ENCODE data around the gene TTK.

GRCh38 chr6:80028589-80028988 is 24.1 kb downstream of the TTK start:
- TF ChIP-seq, protein P1, sequence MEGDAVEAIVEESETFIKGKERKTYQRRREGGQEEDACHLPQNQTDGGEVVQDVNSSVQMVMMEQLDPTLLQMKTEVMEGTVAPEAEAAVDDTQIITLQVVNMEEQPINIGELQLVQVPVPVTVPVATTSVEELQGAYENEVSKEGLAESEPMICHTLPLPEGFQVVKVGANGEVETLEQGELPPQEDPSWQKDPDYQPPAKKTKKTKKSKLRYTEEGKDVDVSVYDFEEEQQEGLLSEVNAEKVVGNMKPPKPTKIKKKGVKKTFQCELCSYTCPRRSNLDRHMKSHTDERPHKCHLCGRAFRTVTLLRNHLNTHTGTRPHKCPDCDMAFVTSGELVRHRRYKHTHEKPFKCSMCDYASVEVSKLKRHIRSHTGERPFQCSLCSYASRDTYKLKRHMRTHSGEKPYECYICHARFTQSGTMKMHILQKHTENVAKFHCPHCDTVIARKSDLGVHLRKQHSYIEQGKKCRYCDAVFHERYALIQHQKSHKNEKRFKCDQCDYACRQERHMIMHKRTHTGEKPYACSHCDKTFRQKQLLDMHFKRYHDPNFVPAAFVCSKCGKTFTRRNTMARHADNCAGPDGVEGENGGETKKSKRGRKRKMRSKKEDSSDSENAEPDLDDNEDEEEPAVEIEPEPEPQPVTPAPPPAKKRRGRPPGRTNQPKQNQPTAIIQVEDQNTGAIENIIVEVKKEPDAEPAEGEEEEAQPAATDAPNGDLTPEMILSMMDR (IDR thresholded peaks at IDR 0.05): no peak
- no peak for TF ChIP-seq POLR2A (IDR thresholded peaks at IDR 0.05)
